ENCODE results near the gene TAF12.
"Not testable (repeated sequence)": the region's sequence is repeated elsewhere in the genome, so short reads cannot be mapped to it uniquely, and the experiment has no call there.

The TAF12 gene

DNA sequence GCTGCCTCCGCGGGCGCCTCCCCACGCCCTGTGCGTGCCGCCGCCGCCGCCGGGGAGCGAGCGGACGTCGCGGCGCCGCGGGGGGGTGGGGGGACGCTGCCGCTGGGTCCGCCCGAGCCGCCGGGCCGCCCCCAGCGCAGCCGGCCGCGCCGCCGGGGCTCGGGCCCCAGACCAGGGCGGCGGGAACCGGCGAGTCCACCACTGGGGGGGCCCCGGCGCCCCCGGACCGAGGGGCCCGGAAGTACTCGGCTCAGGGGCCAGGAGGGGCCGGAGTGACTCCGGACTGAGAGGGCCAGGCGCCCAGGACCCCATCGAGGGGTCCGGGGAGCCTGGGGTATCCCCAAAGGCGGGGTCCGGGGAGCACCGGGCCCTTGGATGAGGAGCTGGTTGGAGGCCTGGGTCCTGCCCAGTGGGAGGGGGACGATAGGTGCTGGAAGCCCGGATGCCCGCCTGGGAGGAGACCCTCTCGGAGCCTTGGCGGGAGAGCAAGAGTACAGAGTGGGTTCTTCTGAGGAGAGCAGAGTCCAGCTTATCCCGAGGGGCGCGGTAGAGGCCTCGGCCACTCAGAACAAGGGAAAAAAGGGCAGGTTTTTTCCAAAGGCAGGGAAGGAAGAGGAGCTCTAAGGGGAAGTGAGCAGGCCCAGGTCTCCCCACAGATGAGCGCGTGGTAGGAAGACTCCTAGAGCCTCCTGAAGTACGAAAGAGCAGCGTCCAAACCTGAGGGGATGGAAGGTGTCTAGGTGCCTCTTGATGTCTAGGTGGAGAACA, 26.3 kb upstream of the TAF12 start:
- DNase-seq (ENCODE audit: low spot score): peak; percentile 81
- Histone ChIP-seq H3K4me3 (peak overlapping the region; percentile 70), H3K27ac (peak overlapping the region; percentile 88 to 99)
- TF ChIP-seq CTCF (IDR thresholded peaks at IDR 0.05): no peak

- peak within 1 kb of the TSS; percentile 88 to 99 for H3K27ac ChIP-seq
- no peak for TF ChIP-seq CTCF (IDR thresholded peaks at IDR 0.05)
- H3K4me3 ChIP-seq: peak within 1 kb of the TSS; percentile 70
- DNase-seq (ENCODE audit: low spot score): peak; percentile 89
Observed at GRCh38 chr1:28668191-28668955, 25.5 kb upstream of the TAF12 start, which contains the start of gene GMEB1. TSS of gene GMEB1 (plus strand) at chr1:28668784. CDS start at chr1:28683613, 14,829 bp downstream.

DNA sequence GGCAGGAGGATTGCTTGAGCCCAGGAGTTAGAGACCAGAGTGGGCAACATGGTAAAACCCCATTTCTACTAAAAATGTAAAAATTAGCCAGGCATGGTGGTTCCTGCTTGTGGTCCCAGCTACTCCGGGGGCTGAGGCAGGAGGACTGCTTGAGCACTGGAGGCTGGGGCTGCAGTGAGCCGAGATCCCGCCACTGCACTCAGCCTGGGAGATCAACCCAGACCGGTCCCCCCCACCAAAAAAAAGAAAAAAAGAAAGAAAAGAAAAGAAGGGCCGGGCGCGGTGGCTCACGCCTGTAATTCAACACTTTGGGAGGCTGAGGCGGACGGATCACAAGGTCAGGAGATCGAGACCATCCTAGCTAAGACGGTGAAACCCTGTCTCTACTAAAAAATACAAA, 23.9 kb upstream of the TAF12 start:
- DNase-seq (ENCODE audit: low spot score): no peak
- TF ChIP-seq CTCF (IDR thresholded peaks at IDR 0.05): no peak
- Histone ChIP-seq H3K27ac (no peak overlapping the region), H3K4me3 (no peak overlapping the region)

- H3K4me3 ChIP-seq: no peak overlapping the region
- no peak for TF ChIP-seq CTCF (IDR thresholded peaks at IDR 0.05)
- DNase-seq (ENCODE audit: low spot score): no peak
- H3K27ac ChIP-seq: no peak overlapping the region
Observed at GRCh38 chr1:28663871-28664470, 21.1 kb upstream of the TAF12 start.

- TF ChIP-seq CTCF (IDR thresholded peaks at IDR 0.05): no peak
- DNase-seq (ENCODE audit: low spot score): no peak
- no peak overlapping the region for H3K27ac ChIP-seq
Observed at GRCh38 chr1:28656335-28656734, 13.5 kb upstream of the TAF12 start.

DNA sequence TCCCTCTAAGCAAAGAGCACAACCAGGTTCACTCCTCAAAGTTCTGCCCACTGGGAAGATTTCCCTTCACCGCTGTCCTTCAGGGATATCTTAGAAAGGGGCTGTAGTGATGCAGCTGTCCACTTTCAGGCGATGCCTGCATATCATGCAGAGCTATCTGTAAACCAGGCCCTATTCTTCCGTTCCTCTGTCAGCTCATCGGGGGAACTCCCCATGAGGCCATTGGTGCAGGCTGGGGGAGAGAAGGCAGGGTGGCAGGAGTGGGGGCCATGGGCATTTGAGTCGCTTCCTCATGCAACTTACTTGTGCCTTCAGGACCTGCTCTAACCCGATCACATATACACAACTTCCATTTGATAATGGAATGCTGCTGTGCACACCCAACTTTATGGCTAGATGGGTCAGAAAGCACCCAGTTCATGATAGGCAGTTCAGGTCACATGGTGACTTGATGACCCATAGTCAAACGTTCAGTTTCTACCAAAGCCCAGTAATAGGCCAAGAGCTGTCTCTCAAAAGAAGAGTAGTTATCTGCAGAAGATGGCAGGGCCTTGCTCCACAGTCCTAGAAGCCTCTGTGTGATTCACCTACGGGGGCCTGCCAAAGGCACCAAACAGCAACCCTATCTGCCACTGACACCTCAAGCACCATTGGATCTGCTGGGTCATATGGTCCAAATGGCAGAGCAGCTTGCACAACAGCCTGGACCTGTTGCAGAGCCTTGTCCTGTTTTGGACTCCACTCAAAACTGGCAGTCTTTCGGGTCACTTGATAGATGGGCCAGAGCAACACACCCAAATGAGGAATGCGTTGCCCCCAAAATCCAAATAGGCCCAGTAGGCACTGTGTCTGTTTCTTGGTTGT, 12.8 kb upstream of the TAF12 start:
- H3K27ac ChIP-seq; H3K4me3 ChIP-seq; DNase-seq (ENCODE audit: low spot score): not testable (repeated sequence)

More at GRCh38 chr1:28656335-28656734, 13.5 kb upstream of the TAF12 start:
- no peak overlapping the region for H3K4me3 ChIP-seq

- DNase-seq (ENCODE audit: low spot score); H3K27ac ChIP-seq; H3K4me3 ChIP-seq: not testable (repeated sequence)
Observed at GRCh38 chr1:28653870-28654269, 11.0 kb upstream of the TAF12 start.

GRCh38 chr1:28653063-28653462, 10.2 kb upstream of the TAF12 start:
- not testable (repeated sequence) for DNase-seq (ENCODE audit: low spot score); H3K27ac ChIP-seq; H3K4me3 ChIP-seq

Measured in coronary artery (tissue), 2 donors.